H9 (cell line): Measurements from ENCODE around the gene MRPS23. TPM values are rescaled to one million over a fixed set of nuclear protein-coding genes. Genes with fewer than 3 reads are reported as not detected.
A peak's percentile ranks its signal among the peaks of the same experiment; 100 is the strongest.

ENCODE experiments used
- DNase-seq: peaks from one replicate; pipeline ENCODE4 v3.0.0-alpha.2; 2017
- H2AFZ ChIP-seq: one replicate; pipeline ENCODE4 v1.6.1; 2013; ENCODE audit warnings: mild to moderate bottlenecking, low read length, control low read depth, moderate library complexity
- H2AK5ac ChIP-seq: 2 replicates; pipeline ENCODE4 v1.6.1; 2013; ENCODE audit warnings: low read length, control low read depth, mixed read lengths; ENCODE audit not compliant: insufficient read length
- H2BK120ac ChIP-seq: one replicate; pipeline ENCODE4 v1.6.1; 2013; ENCODE audit warnings: low read depth, mild to moderate bottlenecking, low read length, control low read depth, inconsistent platforms; ENCODE audit not compliant: poor library complexity, severe bottlenecking
- H2BK12ac ChIP-seq: 2 replicates; pipeline ENCODE4 v1.6.1; 2013; ENCODE audit warnings: low read length, control low read depth, mixed read lengths, low read depth; ENCODE audit not compliant: insufficient read length
- H2BK15ac ChIP-seq: 2 replicates; pipeline ENCODE4 v1.6.1; 2013; ENCODE audit warnings: low read depth, low read length, control low read depth
- H2BK20ac ChIP-seq: one replicate; pipeline ENCODE4 v1.6.1; 2013; ENCODE audit warnings: low read depth, mild to moderate bottlenecking, low read length, control low read depth, inconsistent platforms; ENCODE audit not compliant: poor library complexity, severe bottlenecking
- H2BK5ac ChIP-seq: 2 replicates; pipeline ENCODE4 v1.6.1; 2013; ENCODE audit warnings: low read length, control low read depth, mixed read lengths; ENCODE audit not compliant: insufficient read length
- H3K14ac ChIP-seq: 2 replicates; pipeline ENCODE4 v1.6.1; 2013; ENCODE audit warnings: low read length, control low read depth; ENCODE audit not compliant: insufficient read depth
- H3K18ac ChIP-seq: 2 replicates; pipeline ENCODE4 v1.6.1; 2013; ENCODE audit warnings: low read depth, mild to moderate bottlenecking, mixed read lengths, low read length, control low read depth; ENCODE audit not compliant: insufficient read length
- H3K23ac ChIP-seq: 2 replicates; pipeline ENCODE4 v1.6.1; 2013; ENCODE audit warnings: low read length, control low read depth, mixed read lengths, low read depth; ENCODE audit not compliant: insufficient read length
- H3K23me2 ChIP-seq: 2 replicates; pipeline ENCODE4 v1.6.1; 2013; ENCODE audit warnings: low read depth, mild to moderate bottlenecking, mixed read lengths, low read length, control low read depth; ENCODE audit not compliant: insufficient read length, poor library complexity, severe bottlenecking
- H3K27ac ChIP-seq: 2 replicates; pipeline ENCODE4 v1.5.1; 2013; ENCODE audit warnings: low read length, control low read depth, mixed read lengths, low read depth; ENCODE audit not compliant: insufficient read length
- H3K27me3 ChIP-seq: 2 replicates; pipeline ENCODE4 v1.6.1; 2013; ENCODE audit warnings: low read length, control low read depth, inconsistent platforms; ENCODE audit not compliant: insufficient read depth
- H3K4ac ChIP-seq: 2 replicates; pipeline ENCODE4 v1.6.1; 2013; ENCODE audit warnings: low read depth, mild to moderate bottlenecking, control low read depth, inconsistent platforms, low read length, moderate library complexity
- H3K4me1 ChIP-seq: 2 replicates; pipeline ENCODE4 v1.6.1; 2013; ENCODE audit warnings: low read length, control low read depth, inconsistent platforms; ENCODE audit not compliant: insufficient read depth
- H3K4me2 ChIP-seq: 2 replicates; pipeline ENCODE4 v1.6.1; 2013; ENCODE audit warnings: low read length, control low read depth, mixed read lengths; ENCODE audit not compliant: insufficient read length, insufficient read depth
- H3K56ac ChIP-seq: 2 replicates; pipeline ENCODE4 v1.6.1; 2013; ENCODE audit warnings: low read depth, mild to moderate bottlenecking, mixed read lengths, low read length, control low read depth; ENCODE audit not compliant: insufficient read length
- H3K79me1 ChIP-seq: 2 replicates; pipeline ENCODE4 v1.6.1; 2013; ENCODE audit warnings: low read depth, mild to moderate bottlenecking, moderate library complexity, low read length, control low read depth, inconsistent platforms; ENCODE audit not compliant: insufficient read depth, poor library complexity, severe bottlenecking
- H3K79me2 ChIP-seq: 2 replicates; pipeline ENCODE4 v1.6.1; 2013; ENCODE audit warnings: low read length, control low read depth, inconsistent platforms; ENCODE audit not compliant: insufficient read depth
- H3K9ac ChIP-seq: 2 replicates; pipeline ENCODE4 v1.6.1; 2013; ENCODE audit warnings: low read length, control low read depth, mixed read lengths; ENCODE audit not compliant: insufficient read length; ENCODE audit errors: extremely low read depth
- H3K9me3 ChIP-seq: one replicate; pipeline ENCODE4 v1.6.1; 2013; ENCODE audit warnings: low read depth, low read length, inconsistent platforms; ENCODE audit not compliant: control insufficient read depth
- H3T11ph ChIP-seq: one replicate; pipeline ENCODE4 v1.6.1; 2013; ENCODE audit warnings: mild to moderate bottlenecking, low read length, control low read depth, inconsistent platforms
- H4K20me1 ChIP-seq: one replicate; pipeline ENCODE4 v1.6.1; 2013; ENCODE audit not compliant: control insufficient read depth, insufficient read length, insufficient read depth
- H4K5ac ChIP-seq: 2 replicates; pipeline ENCODE4 v1.6.1; 2013; ENCODE audit warnings: low read depth, mild to moderate bottlenecking, mixed read lengths, low read length, control low read depth; ENCODE audit not compliant: insufficient read length
- H4K8ac ChIP-seq: replicated peaks from 2 replicates; pipeline ENCODE4 v1.6.1; 2013; ENCODE audit warnings: low read length, control low read depth, mixed read lengths, low read depth; ENCODE audit not compliant: insufficient read length
- H4K91ac ChIP-seq: 2 replicates; pipeline ENCODE4 v1.6.1; 2013; ENCODE audit warnings: low read depth, mild to moderate bottlenecking, moderate library complexity, mixed read lengths, low read length, control low read depth; ENCODE audit not compliant: insufficient read length
- H3K27ac Mint-ChIP-seq, 3 experiments: 2 replicates in 2 of 3; 3 replicates in 1 of 3; pipeline ENCODE4 v1.8.0; 2020 to 2021; ENCODE audit warnings: mixed read lengths in 3 of 3, mild to moderate bottlenecking in 1 of 3, moderate library complexity in 1 of 3
- H3K27me3 Mint-ChIP-seq: 2 replicates; pipeline ENCODE4 v1.8.0; 2021; ENCODE audit warnings: low read depth, mild to moderate bottlenecking, moderate library complexity, mixed read lengths
- H3K36me3 Mint-ChIP-seq, 3 experiments: 2 replicates in 2 of 3; 3 replicates in 1 of 3; pipeline ENCODE4 v1.8.0; 2020 to 2021; ENCODE audit warnings: low read depth in 3 of 3, mixed read lengths in 3 of 3; ENCODE audit not compliant: insufficient read depth in 1 of 3
- H3K4me1 Mint-ChIP-seq, 2 experiments: 2 replicates each; pipeline ENCODE4 v1.8.0; 2020; ENCODE audit warnings: mixed read lengths in 2 of 2
- H3K4me3 Mint-ChIP-seq, 2 experiments: 2 replicates in 1 of 2; 3 replicates in 1 of 2; pipeline ENCODE4 v1.8.0; 2020 to 2021; ENCODE audit warnings: mild to moderate bottlenecking in 2 of 2, mixed read lengths in 2 of 2, moderate library complexity in 1 of 2
- H3K9me3 Mint-ChIP-seq, 2 experiments: 2 replicates in 1 of 2; 3 replicates in 1 of 2; pipeline ENCODE4 v1.8.0; 2020; ENCODE audit warnings: mild to moderate bottlenecking in 2 of 2, mixed read lengths in 2 of 2, moderate library complexity in 1 of 2
- CTCF ChIP-seq: fragments of 200-600 bp; sonication (generic); conservative IDR thresholded peaks from 3 replicates; pipeline ENCODE4 v1.8.0; 2021; ENCODE audit warnings: antibody characterized with exemption, mild to moderate bottlenecking
- WGBS: extraction: QIAGEN DNeasy Blood & Tissue Kit; methylation state at CpG from one replicate; pipeline ENCODE4 v1.1.7; 2013; ENCODE audit warnings: missing lambda C conversion rate, low lambda C conversion rate, mixed read lengths; ENCODE audit not compliant: insufficient read length; ENCODE audit errors: extremely low coverage; 5-methylcytosine and 5-hydroxymethylcytosine counted together
- total RNA-seq: library from RNA; stranded (reverse); gene quantifications from 2 replicates; pipeline ENCODE4 v1.2.1, GENCODE V29; 2021

Gene MRPS23
- total RNA-seq, 1 experiment from 2014 or later: 62.0 TPM

GRCh38 chr17:57875290-57876022 lies 25.6 kb upstream of the MRPS23 start:
- Histone ChIP-seq H2BK120ac (no peak overlapping the region), H3T11ph (no peak overlapping the region), H2AFZ (no peak overlapping the region), H3K23ac (no peak overlapping the region), H3K18ac (no peak overlapping the region), H2BK5ac (no peak overlapping the region), H3K14ac (peak overlapping the region; percentile 7; the same call in 1 of the 2 replicates), H3K79me1 (no peaks in the 10 kb centered on the region), H3K4ac (no peak overlapping the region), H4K91ac (peak overlapping the region; percentile 63), H4K20me1 (peaks cover 4% of the 10 kb centered on the region), H4K8ac (no peak overlapping the region), H4K5ac (no peak overlapping the region), H2BK20ac (no peak overlapping the region), H3K56ac (no peak overlapping the region), H2AK5ac (no peak overlapping the region), H2BK15ac (no peak overlapping the region), H3K27me3 (no peaks in the 10 kb centered on the region; the same call in 1 of the 2 replicates), H3K23me2 (peaks cover 3% of the 10 kb centered on the region), H3K79me2 (no peaks in the 10 kb centered on the region), H3K4me2 (peak overlapping the region; percentile 4), H3K4me1 (peaks cover 34% of the 10 kb centered on the region), H3K9ac (no peak overlapping the region), H3K27ac (peak overlapping the region; percentile 3), H2BK12ac (no peak overlapping the region), H3K9me3 (no peaks in the 10 kb centered on the region)
- no peaks in the 10 kb centered on the region for H3K9me3 Mint-ChIP-seq
- peaks cover under 1 to 4% (median 2%) of the 10 kb centered on the region in 3 experiments; a peak in 1 of 7 replicates for H3K36me3 Mint-ChIP-seq
- peaks cover 73% of the 10 kb centered on the region for H3K27me3 Mint-ChIP-seq
- DNase-seq: peak; percentile 94
- no CpG with 5 or more reads among the region's 10 CpGs for WGBS
- peak overlapping the region; percentile 33 to 66 for H3K4me3 Mint-ChIP-seq
- peak overlapping the region in 2 of 3 experiments; percentile 91 to 95; a peak in 5 of 7 replicates for H3K27ac Mint-ChIP-seq
- H3K4me1 Mint-ChIP-seq: peaks cover 55 to 62% of the 10 kb centered on the region in 2 experiments
- TF ChIP-seq CTCF: peak; percentile 37; the same call in 2 of the 3 replicates
